Endodermal cell (in vitro differentiated cells): ENCODE data around the gene COLEC12. TPM values are rescaled to one million over a fixed set of nuclear protein-coding genes. Genes with fewer than 3 reads are reported as not detected.

ENCODE experiments used
- DNase-seq: peaks from one replicate; pipeline ENCODE4 v3.0.0-alpha.2; 2017
- H3K27ac ChIP-seq: 2 replicates; pipeline ENCODE4 v1.5.1; 2013; ENCODE audit warnings: mild to moderate bottlenecking, low read depth, low read length, moderate library complexity
- H3K27me3 ChIP-seq: 2 replicates; pipeline ENCODE4 v1.6.1; 2013; ENCODE audit warnings: mild to moderate bottlenecking, low read length, moderate library complexity; ENCODE audit not compliant: insufficient read depth, control insufficient read depth, poor library complexity, severe bottlenecking
- H3K36me3 ChIP-seq: 2 replicates; pipeline ENCODE4 v1.7.0; 2013; ENCODE audit warnings: mild to moderate bottlenecking, low read length, moderate library complexity; ENCODE audit not compliant: control insufficient read depth, insufficient read depth
- H3K4me1 ChIP-seq: one replicate; pipeline ENCODE4 v1.7.0; 2013; ENCODE audit warnings: low read length; ENCODE audit not compliant: control insufficient read depth, insufficient read depth
- H3K4me3 ChIP-seq: 2 replicates; pipeline ENCODE4 v1.5.1; 2013; ENCODE audit warnings: mild to moderate bottlenecking, low read length, moderate library complexity
- H3K9ac ChIP-seq: 2 replicates; pipeline ENCODE4 v1.6.1; 2013; ENCODE audit warnings: mild to moderate bottlenecking, low read length, moderate library complexity; ENCODE audit not compliant: poor library complexity, severe bottlenecking; ENCODE audit errors: extremely low read depth
- H3K9me3 ChIP-seq: 2 replicates; pipeline ENCODE4 v1.6.1; 2013; ENCODE audit warnings: mild to moderate bottlenecking, low read length, moderate library complexity; ENCODE audit not compliant: control insufficient read depth
- H3K27ac Mint-ChIP-seq: 2 replicates; pipeline ENCODE4 v1.8.0; 2020; ENCODE audit warnings: mixed read lengths
- H3K27me3 Mint-ChIP-seq: 2 replicates; pipeline ENCODE4 v1.8.0; 2021; ENCODE audit warnings: mild to moderate bottlenecking, mixed read lengths; ENCODE audit not compliant: insufficient read depth
- H3K36me3 Mint-ChIP-seq: 2 replicates; pipeline ENCODE4 v1.8.0; 2020; ENCODE audit warnings: low read depth, mixed read lengths
- H3K4me1 Mint-ChIP-seq: 2 replicates; pipeline ENCODE4 v1.8.0; 2020; ENCODE audit warnings: mixed read lengths
- H3K4me3 Mint-ChIP-seq: 2 replicates; pipeline ENCODE4 v1.8.0; 2020; ENCODE audit warnings: mild to moderate bottlenecking, moderate library complexity, mixed read lengths
- H3K9me3 Mint-ChIP-seq: 2 replicates; pipeline ENCODE4 v1.8.0; 2020; ENCODE audit warnings: mild to moderate bottlenecking, mixed read lengths
- CTCF ChIP-seq: fragments of 200-600 bp; sonication (generic); conservative IDR thresholded peaks from 2 replicates; pipeline ENCODE4 v1.5.0; 2021; ENCODE audit warnings: antibody characterized with exemption, mild to moderate bottlenecking
- WGBS, 2 experiments: methylation state at CpG; one replicate each; pipeline versions ENCODE4 v1.1.5 to v1.1.7; 2013; ENCODE audit warnings: missing lambda C conversion rate in 2 of 2, mixed read lengths in 1 of 2; ENCODE audit not compliant: insufficient coverage in 1 of 2, insufficient read length in 1 of 2; 5-methylcytosine and 5-hydroxymethylcytosine counted together
- total RNA-seq, 2 donors: library from RNA; stranded (reverse); fragmentation: NEBNext Ultra II Directional in 1 of 2; extraction: Animal tissue kit (Norgen Biotek cat#: 25700) in 1 of 2; gene quantifications; 2 replicates in 1 of 2; 3 replicates in 1 of 2; pipeline ENCODE4 v1.2.1, GENCODE V29; 2021

Gene COLEC12
- total RNA-seq, 2 donors from 2014 or later = 123 TPM

- no peaks in the 10 kb centered on the region for H3K27me3 ChIP-seq
- H3K4me3 Mint-ChIP-seq = no peak overlapping the region
- H3K9me3 ChIP-seq = no peaks in the 10 kb centered on the region
- H3K27ac Mint-ChIP-seq = no peak overlapping the region
- H3K36me3 ChIP-seq = peaks cover 50% of the 10 kb centered on the region
- H3K4me1 Mint-ChIP-seq = peaks cover 12% of the 10 kb centered on the region
- peaks cover 2% of the 10 kb centered on the region for H3K36me3 Mint-ChIP-seq
- H3K4me3 ChIP-seq = no peak overlapping the region
- H3K27ac ChIP-seq = no peak overlapping the region
- H3K9ac ChIP-seq = no peak overlapping the region
- no peaks in the 10 kb centered on the region for H3K9me3 Mint-ChIP-seq
- H3K4me1 ChIP-seq = peaks cover 5% of the 10 kb centered on the region
- 98 to 100% methylated on average over 1 to 6 of the region's 7 CpGs for WGBS, 2 experiments
- no peak for DNase-seq
- no peaks in the 10 kb centered on the region for H3K27me3 Mint-ChIP-seq
- no peak for TF ChIP-seq CTCF
Observed at GRCh38 chr18:424071-424661, 76.3 kb downstream of the COLEC12 start.

- Mint-ChIP-seq H3K27me3 (no peaks in the 10 kb centered on the region), H3K4me1 (peaks cover 12% of the 10 kb centered on the region), H3K36me3 (peaks cover 2% of the 10 kb centered on the region), H3K9me3 (no peaks in the 10 kb centered on the region), H3K27ac (no peak overlapping the region), H3K4me3 (no peak overlapping the region)
- Histone ChIP-seq H3K27ac (no peak overlapping the region), H3K27me3 (no peaks in the 10 kb centered on the region), H3K9me3 (no peaks in the 10 kb centered on the region), H3K9ac (no peak overlapping the region), H3K4me3 (no peak overlapping the region), H3K36me3 (peaks cover 46% of the 10 kb centered on the region), H3K4me1 (peaks cover 5% of the 10 kb centered on the region)
- TF ChIP-seq CTCF = no peak
- 67 to 70% methylated on average over 3 to 4 of the region's 4 CpGs for WGBS, 2 experiments
- DNase-seq = no peak
Observed at GRCh38 chr18:422966-423365, 77.5 kb downstream of the COLEC12 start.

GRCh38 chr18:421247-422155 lies 79.0 kb downstream of the COLEC12 start:
- TF ChIP-seq CTCF = no peak
- no peaks in the 10 kb centered on the region for H3K9me3 ChIP-seq
- no peaks in the 10 kb centered on the region for H3K27me3 ChIP-seq
- H3K4me3 ChIP-seq = no peak overlapping the region
- Mint-ChIP-seq H3K9me3 (no peaks in the 10 kb centered on the region), H3K4me1 (peaks cover 12% of the 10 kb centered on the region), H3K27me3 (no peaks in the 10 kb centered on the region), H3K4me3 (no peak overlapping the region), H3K27ac (no peak overlapping the region), H3K36me3 (peaks cover 2% of the 10 kb centered on the region)
- WGBS, 2 experiments = 67 to 76% methylated on average over 5 to 6 of the region's 6 CpGs
- H3K27ac ChIP-seq = no peak overlapping the region
- peaks cover 38% of the 10 kb centered on the region for H3K36me3 ChIP-seq
- no peak overlapping the region for H3K9ac ChIP-seq
- no peak for DNase-seq
- peaks cover 5% of the 10 kb centered on the region for H3K4me1 ChIP-seq
